Left ventricle myocardium superior (tissue), 1 donor: ENCODE data around the gene TBC1D1. TPM values are rescaled to one million over a fixed set of nuclear protein-coding genes. Genes with fewer than 3 reads are reported as not detected.
A peak's percentile ranks its signal among the peaks of the same experiment; 100 is the strongest.

Experiments
- ATAC-seq: fragments of 200-7000 bp; cut with Tn5 transposase; one replicate; pipeline ENCODE4 v1.9.1; 2020; ENCODE audit warnings: mild to moderate bottlenecking, moderate library complexity
- DNase-seq: peaks from one replicate; pipeline ENCODE4 v3.0.0-alpha.2; 2020
- intact Hi-C: fragments of 100-400 bp; cut with micrococcal nuclease; formaldehyde crosslinking; loops from one replicate; pipeline ENCODE4 v1.11.0; 2022
- total RNA-seq: library from RNA; stranded (reverse); fragmentation: NEBNext Ultra II Directional; extraction: Animal tissue kit (Norgen Biotek cat#: 25700); gene quantifications from one replicate; pipeline ENCODE4 v1.2.1, GENCODE V29; 2021
- donor health status: DM: no; HTN: yes; CAD: no; lungs with severe emphysema.

The TBC1D1 gene
- total RNA-seq, 1 donor from 2014 or later = 118 TPM

GRCh38 chr4:38141808-38142500, 251.1 kb downstream of the TBC1D1 start:
- peak; percentile 18 for ATAC-seq
- intact Hi-C loops = no loop called here

GRCh38 chr4:38144031-38144430, 253.1 kb downstream of the TBC1D1 start:
- peak; percentile 52 for ATAC-seq
- intact Hi-C loops = no loop called here
- DNase-seq = no peak

More at GRCh38 chr4:38141808-38142500, 251.1 kb downstream of the TBC1D1 start:
- no peak for DNase-seq

GRCh38 chr4:38145033-38145678, 254.3 kb downstream of the TBC1D1 start:
- no peak for DNase-seq
- ATAC-seq = peak; percentile 21
- intact Hi-C loops = no loop called here

GRCh38 chr4:38145741-38146140, 254.9 kb downstream of the TBC1D1 start:
- ATAC-seq = no peak

GRCh38 chr4:38146383-38146782, 255.5 kb downstream of the TBC1D1 start:
- intact Hi-C loops = no loop called here
- ATAC-seq (no peak), DNase-seq (no peak)

More at GRCh38 chr4:38145741-38146140, 254.9 kb downstream of the TBC1D1 start:
- intact Hi-C loops = no loop called here
- no peak for DNase-seq

GRCh38 chr4:38149472-38149996, 258.6 kb downstream of the TBC1D1 start:
- DNase-seq (no peak), ATAC-seq (no peak)
- intact Hi-C loops = no loop called here

- ATAC-seq = no peak
- intact Hi-C loops = no loop called here
These were observed 259.2 kb downstream of the TBC1D1 start for GRCh38 chr4:38149997-38150671.

GRCh38 chr4:38150766-38151165, 259.9 kb downstream of the TBC1D1 start:
- ATAC-seq (no peak), DNase-seq (no peak)
- intact Hi-C loops = no loop called here

More at GRCh38 chr4:38149997-38150671, 259.2 kb downstream of the TBC1D1 start:
- DNase-seq = no peak

- no peak for DNase-seq
- no peak for ATAC-seq
- intact Hi-C loops = no loop called here
These were observed 261.0 kb downstream of the TBC1D1 start for GRCh38 chr4:38151873-38152272.

- no peak for DNase-seq
- ATAC-seq = no peak
- intact Hi-C loops = no loop called here
These were observed 261.4 kb downstream of the TBC1D1 start for GRCh38 chr4:38152305-38152704.

GRCh38 chr4:38152721-38153386, 262.0 kb downstream of the TBC1D1 start:
- DNase-seq = no peak
- no peak for ATAC-seq
- intact Hi-C loops = no loop called here

- intact Hi-C loops = no loop called here
- ATAC-seq = no peak
These were observed 262.5 kb downstream of the TBC1D1 start for GRCh38 chr4:38153387-38153760.

GRCh38 chr4:38154252-38154651, 263.4 kb downstream of the TBC1D1 start:
- ATAC-seq (no peak), DNase-seq (no peak)
- intact Hi-C loops = no loop called here

More at GRCh38 chr4:38153387-38153760, 262.5 kb downstream of the TBC1D1 start:
- DNase-seq = no peak

- peak; percentile 83 for ATAC-seq
- intact Hi-C loops = no loop called here
- DNase-seq = peak; percentile 75
These were observed 264.1 kb downstream of the TBC1D1 start for GRCh38 chr4:38154681-38155588.

GRCh38 chr4:38155589-38156294, 264.9 kb downstream of the TBC1D1 start:
- intact Hi-C loops = no loop called here
- DNase-seq (no peak), ATAC-seq (peak; percentile 31)

- intact Hi-C loops = no loop called here
- ATAC-seq = no peak
- no peak for DNase-seq
These were observed 266.7 kb downstream of the TBC1D1 start for GRCh38 chr4:38157592-38157991.

GRCh38 chr4:38160487-38161207, 269.8 kb downstream of the TBC1D1 start:
- no peak for DNase-seq
- ATAC-seq = peak; percentile 62
- intact Hi-C loops = no loop called here
